HepG2 (cell line): Measurements from ENCODE around the gene SNX19. TPM values are rescaled to one million over a fixed set of nuclear protein-coding genes. Genes with fewer than 3 reads are reported as not detected.

Source experiments
- ATAC-seq: fragments of 200-7000 bp; cut with Tn5 transposase; 3 replicates; pipeline ENCODE4 v1.9.1; 2020; ENCODE audit warnings: mild to moderate bottlenecking, moderate library complexity
- BruUV-seq: library from RNA; stranded (reverse); fragments of 400-500 nt; replicated peaks from 2 replicates; lab custom pipeline; 2021; lab: Mats Ljungman, UMichigan
- CTCF ChIA-PET: fragments of 300-600 bp; formaldehyde crosslinking; extraction: SDS; loops from one replicate; lab custom pipeline; 2021; ENCODE audit warnings: low total read pairs, inconsistent platforms, low intra/inter-chr PET ratio; lab: Yijun Ruan, JAX
- POLR2A ChIA-PET: fragments of 350-600 bp; sonication (Branson Sonifier 250); formaldehyde crosslinking; loops from one replicate; lab custom pipeline; 2020; ENCODE audit warnings: antibody characterized with exemption, inconsistent platforms; lab: Yijun Ruan, JAX
- DNase-seq: peaks from one replicate; pipeline ENCODE4 v3.0.0-alpha.2; 2015; ENCODE audit warnings: low spot score
- FAIRE-seq: peaks from 3 replicates; lab custom pipeline; 2011; peaks lifted over from hg19 to GRCh38; lab: Jason Lieb, UNC
- H2AFZ ChIP-seq: one replicate; pipeline ENCODE4 v1.6.1; 2011; ENCODE audit warnings: low read length, inconsistent platforms
- H3K27ac ChIP-seq: fragments of 300-600 bp; 3 replicates; pipeline ENCODE4 v1.8.0; 2011; ENCODE audit warnings: mixed run types, mild to moderate bottlenecking, mixed read lengths, low read length, inconsistent platforms; ENCODE audit not compliant: insufficient read depth; ENCODE audit errors: extremely low read length
- H3K27me3 ChIP-seq, 2 experiments: fragments of 200-600 bp in 1 of 2; 2 replicates in 1 of 2; 3 replicates in 1 of 2; pipeline versions ENCODE4 v1.6.0 to v1.8.0; 2011; ENCODE audit warnings: low read length in 2 of 2, mild to moderate bottlenecking in 2 of 2, moderate library complexity in 2 of 2, inconsistent platforms in 1 of 2; ENCODE audit not compliant: insufficient read depth in 2 of 2, control insufficient read depth in 1 of 2
- H3K36me3 ChIP-seq, 2 experiments: fragments of 200-600 bp in 1 of 2; replicated peaks in 1 of 2; 2 replicates in 1 of 2; 3 replicates in 1 of 2; pipeline versions ENCODE4 v1.5.1 to v1.8.0; 2011; ENCODE audit warnings: low read length in 2 of 2, inconsistent platforms in 1 of 2; ENCODE audit not compliant: insufficient read depth in 2 of 2, control insufficient read depth in 1 of 2
- H3K4me1 ChIP-seq: 2 replicates; pipeline ENCODE4 v1.5.1; 2012; ENCODE audit warnings: low read length, inconsistent platforms; ENCODE audit not compliant: insufficient read depth
- H3K4me2 ChIP-seq: 2 replicates; pipeline ENCODE4 v1.6.0; 2011; ENCODE audit warnings: low read depth, low read length, inconsistent platforms
- H3K4me3 ChIP-seq, 3 experiments: fragments of 200-600 bp in 1 of 3; sonication (generic), shearing (Covaris generic) in 1 of 3; replicated peaks in 1 of 3; 2 replicates each; pipeline ENCODE4 v1.5.1; 2011 to 2016; ENCODE audit warnings: low read length in 3 of 3, inconsistent platforms in 2 of 3, low read depth in 2 of 3, mild to moderate bottlenecking in 2 of 3, control low read depth in 1 of 3, mixed read lengths in 1 of 3; ENCODE audit not compliant: insufficient read depth in 1 of 3
- H3K79me2 ChIP-seq: one replicate; pipeline ENCODE4 v1.6.1; 2011; ENCODE audit warnings: low read length, inconsistent platforms; ENCODE audit not compliant: insufficient read depth
- H3K9ac ChIP-seq: 2 replicates; pipeline ENCODE4 v1.6.0; 2011; ENCODE audit warnings: mild to moderate bottlenecking, low read depth, low read length, inconsistent platforms; ENCODE audit not compliant: insufficient read depth
- H3K9me3 ChIP-seq: 2 replicates; pipeline ENCODE4 v1.5.1; 2012; ENCODE audit warnings: mild to moderate bottlenecking, low read length
- H4K20me1 ChIP-seq: 2 replicates; pipeline ENCODE4 v1.6.0; 2011; ENCODE audit warnings: inconsistent platforms, mild to moderate bottlenecking, low read length, moderate library complexity; ENCODE audit not compliant: insufficient read depth
- KLF15 ChIP-seq: sonication (generic); formaldehyde crosslinking; IDR thresholded peaks from 2 replicates; pipeline ENCODE4 v1.8.1; 2023; ENCODE audit warnings: borderline replicate concordance, mild to moderate bottlenecking, inconsistent platforms, missing genetic modification reagents, mixed read lengths
- NR2F6 ChIP-seq, 2 experiments: IDR thresholded peaks; 2 replicates each; pipeline ENCODE4 v1.6.1; 2016; ENCODE audit warnings: antibody characterized with exemption in 1 of 2, mild to moderate bottlenecking in 1 of 2
- POLR2G ChIP-seq: fragments of 200-400 bp; formaldehyde crosslinking; IDR thresholded peaks from 2 replicates; pipeline ENCODE4 v1.6.1; 2018; ENCODE audit warnings: mild to moderate bottlenecking, low read depth, low read length, moderate library complexity
- SIX1 ChIP-seq: sonication (generic); formaldehyde crosslinking; IDR thresholded peaks from 2 replicates; pipeline ENCODE4 v1.4.0; 2020; ENCODE audit warnings: missing genetic modification reagents, borderline replicate concordance
- ZNF674 ChIP-seq: sonication (generic); formaldehyde crosslinking; IDR thresholded peaks from 2 replicates; pipeline ENCODE4 v1.5.0; 2020; ENCODE audit warnings: low read depth, mild to moderate bottlenecking, missing genetic modification reagents
- ZNF777 ChIP-seq: sonication (generic); formaldehyde crosslinking; IDR thresholded peaks from 2 replicates; pipeline ENCODE4 v1.4.0; 2020; ENCODE audit warnings: missing genetic modification reagents
- WGBS: methylation state at CpG from one replicate; pipeline ENCODE4 v1.1.6; 2017; ENCODE audit warnings: low lambda C conversion rate; 5-methylcytosine and 5-hydroxymethylcytosine counted together
- in situ Hi-C: cut with HindIII; loops from 2 replicates; pipeline ENCODE4 v1.10.0; 2017; ENCODE audit warnings: low pct_unique_long_range_greater_than_20kb; ENCODE audit not compliant: extremely low pct_ligation_motif_present
- intact Hi-C: fragments of 100-400 bp; cut with micrococcal nuclease; formaldehyde crosslinking; loops from one replicate; pipeline ENCODE4 v1.10.0; 2022; ENCODE audit not compliant: unreplicated experiment
- polyA plus RNA-seq, 8 experiments: library from polyadenylated mRNA; depleted of rRNA in 3 of 8; stranded (reverse) in 7 of 8; unstranded in 1 of 8; fragments of >200 nt; fragmentation: Illumina TruSeq in 4 of 8; extraction: Trizol in 4 of 8; gene quantifications; 2 replicates each; pipeline versions ENCODE4 v1.2.1 to v1.2.3, GENCODE V29; 2011 to 2016; ENCODE audit warnings: low read depth in 4 of 8, missing spikeins in 1 of 8, mixed read lengths in 1 of 8; ENCODE audit not compliant: insufficient read depth in 1 of 8
- total RNA-seq, 5 experiments: library from RNA; depleted of rRNA; stranded (reverse); fragments of >200 nt; fragmentation: Illumina TruSeq; extraction: Trizol; gene quantifications; 2 replicates each; pipeline ENCODE4 v1.2.3, GENCODE V29; 2016; ENCODE audit warnings: low read depth in 1 of 5
- TF ChIP-seq, protein P1 (sequence below): sonication (generic); formaldehyde crosslinking; IDR thresholded peaks from 2 replicates; pipeline ENCODE4 v1.4.0; 2020; ENCODE audit warnings: mild to moderate bottlenecking, low read depth, missing genetic modification reagents
- TF ChIP-seq, protein P2 (sequence below): fragments of 450-650 bp; IDR thresholded peaks from 2 replicates; pipeline ENCODE4 v1.6.1; 2016

The SNX19 gene
- total and polyA plus RNA-seq, 2 of the 13 experiments (the other 11 are each of a cell fraction or from before 2014, with no cell fraction given), result 0.13 to 0.27 TPM

DNA sequence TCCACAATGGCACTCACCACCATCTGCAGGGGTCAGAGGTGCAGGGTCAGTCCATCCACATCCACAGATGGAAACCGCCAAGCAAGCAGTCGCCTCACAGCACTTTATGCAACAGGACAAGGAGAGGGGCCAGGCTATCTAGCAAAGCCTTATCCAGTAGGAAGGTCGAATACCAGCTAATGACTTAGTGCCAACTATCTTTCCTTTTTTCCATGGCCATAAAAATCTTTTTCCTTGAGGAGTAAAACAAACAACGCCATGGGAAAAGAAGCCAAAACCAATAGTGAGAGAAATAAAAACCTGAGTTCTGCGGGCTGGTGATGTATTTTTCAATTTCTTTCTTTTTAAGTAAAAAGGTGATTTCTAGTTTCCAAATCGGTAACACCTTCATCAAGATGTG is 8.2 kb downstream of the SNX19 start (continued):
- TF ChIP-seq, protein P1, sequence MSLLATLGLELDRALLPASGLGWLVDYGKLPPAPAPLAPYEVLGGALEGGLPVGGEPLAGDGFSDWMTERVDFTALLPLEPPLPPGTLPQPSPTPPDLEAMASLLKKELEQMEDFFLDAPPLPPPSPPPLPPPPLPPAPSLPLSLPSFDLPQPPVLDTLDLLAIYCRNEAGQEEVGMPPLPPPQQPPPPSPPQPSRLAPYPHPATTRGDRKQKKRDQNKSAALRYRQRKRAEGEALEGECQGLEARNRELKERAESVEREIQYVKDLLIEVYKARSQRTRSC, result no peak

DNA sequence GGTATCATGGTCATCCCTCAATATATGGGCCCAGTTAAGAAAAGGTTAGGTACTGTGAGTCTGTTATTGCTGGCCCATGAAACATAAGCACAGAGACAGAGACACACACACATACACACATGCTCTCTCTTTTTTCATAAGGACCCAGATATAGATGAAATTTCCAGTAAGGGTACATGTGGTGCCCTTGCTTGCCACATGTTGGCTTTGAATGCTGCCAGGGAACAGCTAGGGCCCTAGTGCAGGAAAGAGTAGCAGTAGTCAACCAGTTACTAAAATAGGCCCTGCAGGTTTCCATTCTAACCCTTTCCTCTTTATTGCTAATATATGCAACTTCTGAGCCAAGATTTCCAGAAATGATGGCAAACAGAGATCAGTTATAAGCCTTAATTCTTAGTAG is 9.1 kb downstream of the SNX19 start:
- H3K79me2 ChIP-seq, result no peaks in the 10 kb centered on the region
- intact Hi-C loops (no loop called here), in situ Hi-C loops (no loop called here)
- no peak overlapping the region for H3K9ac ChIP-seq
- ATAC-seq (no peak), DNase-seq (no peak), FAIRE-seq (no peak)
- H3K36me3 ChIP-seq, result no peaks in the 10 kb centered on the region
- no peak overlapping the region for H3K27ac ChIP-seq
- H3K4me2 ChIP-seq, result no peak overlapping the region
- H4K20me1 ChIP-seq, result no peaks in the 10 kb centered on the region
- H2AFZ ChIP-seq, result no peak overlapping the region
- ChIA-PET POLR2A (no interaction called here), CTCF (no interaction called here)
- H3K4me1 ChIP-seq, result no peaks in the 10 kb centered on the region
- no peaks in the 10 kb centered on the region for H3K27me3 ChIP-seq
- TF ChIP-seq, protein P2, sequence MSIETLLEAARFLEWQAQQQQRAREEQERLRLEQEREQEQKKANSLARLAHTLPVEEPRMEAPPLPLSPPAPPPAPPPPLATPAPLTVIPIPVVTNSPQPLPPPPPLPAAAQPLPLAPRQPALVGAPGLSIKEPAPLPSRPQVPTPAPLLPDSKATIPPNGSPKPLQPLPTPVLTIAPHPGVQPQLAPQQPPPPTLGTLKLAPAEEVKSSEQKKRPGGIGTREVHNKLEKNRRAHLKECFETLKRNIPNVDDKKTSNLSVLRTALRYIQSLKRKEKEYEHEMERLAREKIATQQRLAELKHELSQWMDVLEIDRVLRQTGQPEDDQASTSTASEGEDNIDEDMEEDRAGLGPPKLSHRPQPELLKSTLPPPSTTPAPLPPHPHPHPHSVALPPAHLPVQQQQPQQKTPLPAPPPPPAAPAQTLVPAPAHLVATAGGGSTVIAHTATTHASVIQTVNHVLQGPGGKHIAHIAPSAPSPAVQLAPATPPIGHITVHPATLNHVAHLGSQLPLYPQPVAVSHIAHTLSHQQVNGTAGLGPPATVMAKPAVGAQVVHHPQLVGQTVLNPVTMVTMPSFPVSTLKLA, result peak; percentile 48
- TF ChIP-seq SIX1 (CRISPR knock-in tag) (no peak), ZNF674 (CRISPR knock-in tag) (no peak)
- no peak overlapping the region for H3K4me3 ChIP-seq
- no TSS peak for BruUV-seq
- no peaks in the 10 kb centered on the region for H3K9me3 ChIP-seq

DNA sequence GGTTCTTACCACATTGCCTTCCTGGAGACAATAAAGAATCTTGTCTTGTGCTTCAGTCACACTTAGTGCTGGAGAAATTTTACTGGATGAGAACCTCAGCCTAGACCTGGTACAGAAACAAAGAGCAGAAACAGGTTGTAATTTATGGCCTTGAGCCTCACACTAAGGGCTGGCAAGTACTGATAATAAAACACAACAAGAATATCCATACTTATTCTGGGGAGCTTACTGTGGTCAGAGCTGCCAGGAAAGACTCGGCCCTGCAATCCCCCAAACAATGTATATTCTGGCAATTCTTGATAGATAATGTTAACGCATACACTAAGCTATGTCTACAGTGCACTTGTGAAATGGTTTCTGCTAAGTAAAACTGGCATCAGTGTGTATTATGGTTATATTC is 9.7 kb downstream of the SNX19 start:
- DNase-seq (no peak), ATAC-seq (no peak), FAIRE-seq (no peak)
- no peaks in the 10 kb centered on the region for H4K20me1 ChIP-seq
- H3K27me3 ChIP-seq, result no peaks in the 10 kb centered on the region
- H3K4me3 ChIP-seq, result no peak overlapping the region
- H3K27ac ChIP-seq, result no peak overlapping the region
- WGBS, result 31% methylated on average over 2 of the region's 2 CpGs
- intact Hi-C loops (no loop called here), in situ Hi-C loops (no loop called here)
- ChIA-PET POLR2A (no interaction called here), CTCF (no interaction called here)
- no TSS peak for BruUV-seq
- H3K9ac ChIP-seq, result no peak overlapping the region
- no peaks in the 10 kb centered on the region for H3K4me1 ChIP-seq
- no peaks in the 10 kb centered on the region for H3K36me3 ChIP-seq
- TF ChIP-seq POLR2G (no peak), ZNF777 (no peak), KLF15 (CRISPR knock-in tag) (no peak), NR2F6 (IDR thresholded peaks at IDR 0.05) (no peak), NR2F6 (CRISPR knock-in tag; IDR thresholded peaks at IDR 0.05) (no peak)
- H2AFZ ChIP-seq, result no peak overlapping the region
- no peak overlapping the region for H3K4me2 ChIP-seq
- no peaks in the 10 kb centered on the region for H3K9me3 ChIP-seq
- H3K79me2 ChIP-seq, result no peaks in the 10 kb centered on the region
